ENCODE data around the gene SALL4. TPM values are rescaled to one million over a fixed set of nuclear protein-coding genes. Genes with fewer than 3 reads are reported as not detected.
A peak's percentile ranks its signal among the peaks of the same experiment; 100 is the strongest.

The SALL4 gene
- total RNA-seq, 1 experiment from 2014 or later, result 279 TPM

- Histone ChIP-seq H4K5ac (ENCODE audit: insufficient read length, low read depth, low read length) (no peak overlapping the region), H3K23ac (ENCODE audit: insufficient read length, low read depth, low read length) (no peak overlapping the region), H3K4ac (ENCODE audit: low read depth, low read length) (no peak overlapping the region), H3K79me1 (ENCODE audit: insufficient read depth, low read depth, low read length, poor library complexity, severe bottlenecking) (no peaks in the 10 kb centered on the region), H3K27me3 (ENCODE audit: insufficient read depth, low read length) (no peaks in the 10 kb centered on the region), H4K91ac (ENCODE audit: insufficient read length, low read depth, low read length) (no peak overlapping the region), H3K4me1 (ENCODE audit: insufficient read depth, low read length) (peaks cover 4% of the 10 kb centered on the region; the same call in 1 of the 2 replicates), H2BK5ac (ENCODE audit: insufficient read length, low read length) (no peak overlapping the region), H3K18ac (ENCODE audit: insufficient read length, low read depth, low read length) (no peak overlapping the region), H3K14ac (ENCODE audit: insufficient read depth, low read length) (no peak overlapping the region), H2AK5ac (ENCODE audit: insufficient read length, low read length) (no peak overlapping the region), H3K4me2 (ENCODE audit: insufficient read depth, insufficient read length, low read length) (no peak overlapping the region), H3K9me3 (ENCODE audit: control insufficient read depth, low read depth, low read length) (no peaks in the 10 kb centered on the region), H2BK12ac (ENCODE audit: insufficient read length, low read depth, low read length) (no peak overlapping the region), H4K20me1 (ENCODE audit: control insufficient read depth, insufficient read depth, insufficient read length) (no peaks in the 10 kb centered on the region), H2BK120ac (ENCODE audit: low read depth, low read length, poor library complexity, severe bottlenecking) (no peak overlapping the region), H2BK20ac (ENCODE audit: low read depth, low read length, poor library complexity, severe bottlenecking) (no peak overlapping the region), H4K8ac (replicated peaks; ENCODE audit: insufficient read length, low read depth, low read length) (no peak overlapping the region), H3K27ac (ENCODE audit: insufficient read length, low read depth, low read length) (no peak overlapping the region), H3T11ph (ENCODE audit: low read length) (no peak overlapping the region), H3K23me2 (ENCODE audit: insufficient read length, low read depth, low read length, poor library complexity, severe bottlenecking) (no peaks in the 10 kb centered on the region), H2BK15ac (ENCODE audit: low read depth, low read length) (no peak overlapping the region), H3K9ac (ENCODE audit: extremely low read depth, insufficient read length, low read length) (no peak overlapping the region), H3K56ac (ENCODE audit: insufficient read length, low read depth, low read length) (no peak overlapping the region), H2AFZ (ENCODE audit: low read length) (no peak overlapping the region), H3K79me2 (ENCODE audit: insufficient read depth, low read length) (no peaks in the 10 kb centered on the region)
- no CpG with 5 or more reads among the region's 6 CpGs for WGBS (ENCODE audit: extremely low coverage, insufficient read length, low lambda C conversion rate)
- no peak for DNase-seq
- Mint-ChIP-seq H3K36me3 (ENCODE audit: insufficient read depth in 1 of 3, low read depth in 3 of 3) (no peaks in the 10 kb centered on the region), H3K4me1 (peaks cover 25 to 31% of the 10 kb centered on the region in 2 experiments), H3K9me3 (no peaks in the 10 kb centered on the region; a peak in 1 of 5 replicates), H3K27me3 (ENCODE audit: low read depth) (no peaks in the 10 kb centered on the region), H3K27ac (peak overlapping the region in 1 of 3 experiments; percentile 26; a peak in 1 of 7 replicates), H3K4me3 (no peak overlapping the region)
- TF ChIP-seq, protein P1, sequence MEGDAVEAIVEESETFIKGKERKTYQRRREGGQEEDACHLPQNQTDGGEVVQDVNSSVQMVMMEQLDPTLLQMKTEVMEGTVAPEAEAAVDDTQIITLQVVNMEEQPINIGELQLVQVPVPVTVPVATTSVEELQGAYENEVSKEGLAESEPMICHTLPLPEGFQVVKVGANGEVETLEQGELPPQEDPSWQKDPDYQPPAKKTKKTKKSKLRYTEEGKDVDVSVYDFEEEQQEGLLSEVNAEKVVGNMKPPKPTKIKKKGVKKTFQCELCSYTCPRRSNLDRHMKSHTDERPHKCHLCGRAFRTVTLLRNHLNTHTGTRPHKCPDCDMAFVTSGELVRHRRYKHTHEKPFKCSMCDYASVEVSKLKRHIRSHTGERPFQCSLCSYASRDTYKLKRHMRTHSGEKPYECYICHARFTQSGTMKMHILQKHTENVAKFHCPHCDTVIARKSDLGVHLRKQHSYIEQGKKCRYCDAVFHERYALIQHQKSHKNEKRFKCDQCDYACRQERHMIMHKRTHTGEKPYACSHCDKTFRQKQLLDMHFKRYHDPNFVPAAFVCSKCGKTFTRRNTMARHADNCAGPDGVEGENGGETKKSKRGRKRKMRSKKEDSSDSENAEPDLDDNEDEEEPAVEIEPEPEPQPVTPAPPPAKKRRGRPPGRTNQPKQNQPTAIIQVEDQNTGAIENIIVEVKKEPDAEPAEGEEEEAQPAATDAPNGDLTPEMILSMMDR (conservative IDR thresholded peaks at IDR 0.05), result no peak
Observed at GRCh38 chr20:51833326-51833725, 31.0 kb upstream of the SALL4 start.
